Fibroblast of the aortic adventitia (primary cell): Measurements from ENCODE around the gene TYW5. TPM values are rescaled to one million over a fixed set of nuclear protein-coding genes. Genes with fewer than 3 reads are reported as not detected.
A peak's percentile ranks its signal among the peaks of the same experiment; 100 is the strongest.

Experiments used
- DNase-seq: peaks from one replicate; pipeline ENCODE4 v3.0.0-alpha.2; 2010; ENCODE audit warnings: low read depth
- H3K4me3 ChIP-seq: 2 replicates; pipeline ENCODE4 v1.5.1; 2011; ENCODE audit warnings: low read depth, mild to moderate bottlenecking, control low read depth, low read length, moderate library complexity
- CTCF ChIP-seq: IDR thresholded peaks from 2 replicates; pipeline ENCODE4 v1.5.1; 2011; ENCODE audit warnings: mild to moderate bottlenecking, low read length, control low read depth, inconsistent platforms; ENCODE audit not compliant: insufficient read depth
- total RNA-seq: library from RNA; depleted of rRNA; stranded (reverse); fragments of >200 nt; gene quantifications from 2 replicates; pipeline ENCODE4 v1.2.3, GENCODE V29; 2012; ENCODE audit warnings: low replicate concordance

TYW5 gene
- total RNA-seq, 1 donor: 7.8 TPM

DNA sequence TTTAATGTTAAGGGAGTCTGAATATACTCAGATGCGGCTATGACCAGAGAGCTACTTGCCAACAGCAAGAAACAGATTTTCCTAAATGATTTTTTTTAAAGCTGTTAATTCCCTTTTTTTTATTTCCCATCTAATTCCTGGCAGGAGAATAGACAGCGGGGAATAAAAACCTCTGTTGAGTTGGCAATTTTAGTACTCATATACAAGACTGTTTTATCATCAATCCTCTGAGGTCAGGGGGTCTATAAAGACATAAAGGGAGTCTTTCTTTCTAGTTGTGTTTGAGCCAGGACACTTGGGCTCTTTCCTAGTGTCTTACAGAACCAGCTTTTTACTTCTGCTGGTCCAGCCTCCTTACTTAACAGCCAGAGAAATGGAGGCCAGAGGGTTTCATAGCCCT, 29.5 kb upstream of the TYW5 start:
- no peak for TF ChIP-seq CTCF

GRCh38 chr2:199984159-199984558, 28.9 kb upstream of the TYW5 start:
- DNase-seq: no peak
- no peak for TF ChIP-seq CTCF
- no peak overlapping the region for H3K4me3 ChIP-seq

More for the DNA sequence above, 29.5 kb upstream of the TYW5 start:
- DNase-seq: no peak
- no peak overlapping the region for H3K4me3 ChIP-seq

DNA sequence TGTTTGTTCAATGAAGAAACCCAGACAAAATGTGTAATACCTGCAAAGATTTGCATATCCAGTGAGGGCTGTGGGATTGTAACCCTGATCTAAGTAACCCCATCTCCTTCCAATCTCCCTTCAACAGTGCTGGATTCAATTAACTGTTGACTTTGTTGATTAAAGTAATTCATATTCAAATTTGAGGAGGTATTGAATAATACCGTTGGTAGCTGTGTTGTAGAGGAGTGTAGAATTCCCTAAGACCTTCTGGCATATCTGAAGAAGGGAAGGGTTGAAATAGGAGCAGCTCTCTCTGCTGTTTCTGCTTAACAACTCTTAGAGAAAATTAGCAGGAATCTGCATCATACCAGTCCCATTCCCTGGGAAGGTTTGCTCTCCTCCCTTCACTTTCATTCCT, 28.2 kb upstream of the TYW5 start:
- DNase-seq: no peak
- TF ChIP-seq CTCF: no peak
- no peak overlapping the region for H3K4me3 ChIP-seq

GRCh38 chr2:199982126-199982843, 27.0 kb upstream of the TYW5 start:
- no peak for DNase-seq
- no peak for TF ChIP-seq CTCF
- H3K4me3 ChIP-seq: no peak overlapping the region

- H3K4me3 ChIP-seq: peak overlapping the region; percentile 39
- DNase-seq: peak; percentile 89
- TF ChIP-seq CTCF: peak; percentile 83
Measured at GRCh38 chr2:199979832-199980628, 24.7 kb upstream of the TYW5 start.

DNA sequence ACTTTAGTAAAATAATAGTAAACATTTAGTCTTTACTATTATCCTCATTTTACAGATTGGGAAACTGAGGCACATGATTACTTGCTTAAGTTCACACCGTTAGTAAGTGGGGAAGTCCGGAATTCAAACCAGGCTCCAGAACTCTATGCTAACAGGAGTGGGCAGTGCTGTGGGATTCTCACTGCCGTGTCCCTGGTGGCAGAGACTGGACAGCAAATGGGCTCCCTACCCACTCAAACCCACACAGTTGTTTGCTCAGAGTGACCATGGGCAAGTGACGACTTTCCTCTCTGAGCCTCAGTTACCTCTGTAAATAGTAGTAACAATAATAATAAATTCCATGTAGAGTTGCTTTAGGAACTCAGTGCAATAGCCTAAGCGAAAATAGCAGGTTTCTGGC, 24.1 kb upstream of the TYW5 start:
- no peak for TF ChIP-seq CTCF
- DNase-seq: no peak

More for the DNA sequence above, 24.1 kb upstream of the TYW5 start:
- peak overlapping the region; percentile 39 for H3K4me3 ChIP-seq
